ENCODE results near the gene GMDS. TPM values are rescaled to one million over a fixed set of nuclear protein-coding genes. Genes with fewer than 3 reads are reported as not detected.

GMDS gene
- total RNA-seq, 1 experiment from 2014 or later = 27.6 TPM

GRCh38 chr6:1580585-1580984, 664.8 kb downstream of the GMDS start:
- Histone ChIP-seq H2BK20ac (ENCODE audit: low read depth, low read length, poor library complexity, severe bottlenecking) (no peak overlapping the region), H3K4me2 (ENCODE audit: insufficient read depth, insufficient read length, low read length) (no peak overlapping the region), H3K4ac (ENCODE audit: low read depth, low read length) (no peak overlapping the region), H3K79me2 (ENCODE audit: insufficient read depth, low read length) (no peaks in the 10 kb centered on the region), H4K8ac (replicated peaks; ENCODE audit: insufficient read length, low read depth, low read length) (no peak overlapping the region), H4K20me1 (ENCODE audit: control insufficient read depth, insufficient read depth, insufficient read length) (no peaks in the 10 kb centered on the region), H3K79me1 (ENCODE audit: insufficient read depth, low read depth, low read length, poor library complexity, severe bottlenecking) (no peaks in the 10 kb centered on the region), H2BK5ac (ENCODE audit: insufficient read length, low read length) (no peak overlapping the region), H2BK12ac (ENCODE audit: insufficient read length, low read depth, low read length) (no peak overlapping the region), H2BK120ac (ENCODE audit: low read depth, low read length, poor library complexity, severe bottlenecking) (no peak overlapping the region), H2BK15ac (ENCODE audit: low read depth, low read length) (no peak overlapping the region), H4K5ac (ENCODE audit: insufficient read length, low read depth, low read length) (no peak overlapping the region), H3K56ac (ENCODE audit: insufficient read length, low read depth, low read length) (no peak overlapping the region), H3K23ac (ENCODE audit: insufficient read length, low read depth, low read length) (no peak overlapping the region), H2AK5ac (ENCODE audit: insufficient read length, low read length) (no peak overlapping the region), H4K91ac (ENCODE audit: insufficient read length, low read depth, low read length) (no peak overlapping the region), H3K18ac (ENCODE audit: insufficient read length, low read depth, low read length) (no peak overlapping the region), H3K27ac (ENCODE audit: insufficient read length, low read depth, low read length) (no peak overlapping the region), H3K27me3 (ENCODE audit: insufficient read depth, low read length) (no peaks in the 10 kb centered on the region), H2AFZ (ENCODE audit: low read length) (no peak overlapping the region), H3K9me3 (ENCODE audit: control insufficient read depth, low read depth, low read length) (no peaks in the 10 kb centered on the region), H3K14ac (ENCODE audit: insufficient read depth, low read length) (no peak overlapping the region), H3K4me1 (ENCODE audit: insufficient read depth, low read length) (no peaks in the 10 kb centered on the region), H3K23me2 (ENCODE audit: insufficient read length, low read depth, low read length, poor library complexity, severe bottlenecking) (no peaks in the 10 kb centered on the region), H3T11ph (ENCODE audit: low read length) (no peak overlapping the region), H3K9ac (ENCODE audit: extremely low read depth, insufficient read length, low read length) (no peak overlapping the region)
- H3K4me1 Mint-ChIP-seq = peaks cover 8 to 9% of the 10 kb centered on the region in 2 experiments
- DNase-seq = no peak
- H3K36me3 Mint-ChIP-seq (ENCODE audit: insufficient read depth in 1 of 3, low read depth in 3 of 3) = no peaks in the 10 kb centered on the region
- peaks cover 15% of the 10 kb centered on the region for H3K27me3 Mint-ChIP-seq (ENCODE audit: low read depth)
- TF ChIP-seq, protein P1, sequence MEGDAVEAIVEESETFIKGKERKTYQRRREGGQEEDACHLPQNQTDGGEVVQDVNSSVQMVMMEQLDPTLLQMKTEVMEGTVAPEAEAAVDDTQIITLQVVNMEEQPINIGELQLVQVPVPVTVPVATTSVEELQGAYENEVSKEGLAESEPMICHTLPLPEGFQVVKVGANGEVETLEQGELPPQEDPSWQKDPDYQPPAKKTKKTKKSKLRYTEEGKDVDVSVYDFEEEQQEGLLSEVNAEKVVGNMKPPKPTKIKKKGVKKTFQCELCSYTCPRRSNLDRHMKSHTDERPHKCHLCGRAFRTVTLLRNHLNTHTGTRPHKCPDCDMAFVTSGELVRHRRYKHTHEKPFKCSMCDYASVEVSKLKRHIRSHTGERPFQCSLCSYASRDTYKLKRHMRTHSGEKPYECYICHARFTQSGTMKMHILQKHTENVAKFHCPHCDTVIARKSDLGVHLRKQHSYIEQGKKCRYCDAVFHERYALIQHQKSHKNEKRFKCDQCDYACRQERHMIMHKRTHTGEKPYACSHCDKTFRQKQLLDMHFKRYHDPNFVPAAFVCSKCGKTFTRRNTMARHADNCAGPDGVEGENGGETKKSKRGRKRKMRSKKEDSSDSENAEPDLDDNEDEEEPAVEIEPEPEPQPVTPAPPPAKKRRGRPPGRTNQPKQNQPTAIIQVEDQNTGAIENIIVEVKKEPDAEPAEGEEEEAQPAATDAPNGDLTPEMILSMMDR (conservative IDR thresholded peaks at IDR 0.05) = no peak
- WGBS (ENCODE audit: extremely low coverage, insufficient read length, low lambda C conversion rate) = no CpG with 5 or more reads among the region's 9 CpGs
- no peak overlapping the region for H3K27ac Mint-ChIP-seq
- H3K4me3 Mint-ChIP-seq = no peak overlapping the region
- H3K9me3 Mint-ChIP-seq = no peaks in the 10 kb centered on the region
